A673 (cell line): ENCODE results near the gene FGF14. TPM values are rescaled to one million over a fixed set of nuclear protein-coding genes. Genes with fewer than 3 reads are reported as not detected.
A peak's percentile ranks its signal among the peaks of the same experiment; 100 is the strongest.

ENCODE experiments used
- Bru-seq: library from RNA; stranded (reverse); fragments of 400-500 nt; gene quantifications from one replicate; lab custom pipeline; 2021; lab: Mats Ljungman, UMichigan
- BruChase-seq, 2 experiments: library from RNA; stranded (reverse); fragments of 400-500 nt; gene quantifications; one replicate each; lab custom pipeline; 2021; lab: Mats Ljungman, UMichigan
- BruUV-seq: library from RNA; stranded (reverse); fragments of 400-500 nt; replicated peaks from 2 replicates; lab custom pipeline; 2021; lab: Mats Ljungman, UMichigan
- CTCF ChIA-PET: fragments of 300-600 bp; sonication (Branson Sonifier 250); formaldehyde crosslinking; loops from one replicate; lab custom pipeline; 2022; ENCODE audit warnings: antibody characterized with exemption; lab: Charles Lee
- POLR2A ChIA-PET: fragments of 300-600 bp; sonication (Branson Sonifier 250); formaldehyde crosslinking; loops from one replicate; lab custom pipeline; 2022; ENCODE audit warnings: antibody characterized with exemption; ENCODE audit not compliant: low non-redundant PET; lab: Charles Lee
- DNase-seq: peaks from one replicate; pipeline ENCODE4 v3.0.0-alpha.2; 2015; ENCODE audit warnings: low spot score
- H3K27ac ChIP-seq: fragments of 200-600 bp; sonication (generic); 2 replicates; pipeline ENCODE4 v1.5.1; 2016; ENCODE audit warnings: mixed run types, low read depth, mild to moderate bottlenecking, mixed read lengths, antibody characterized with exemption, low read length; ENCODE audit not compliant: poor library complexity, severe bottlenecking
- H3K27me3 ChIP-seq: fragments of 200-600 bp; sonication (generic); replicated peaks from 2 replicates; pipeline ENCODE4 v1.6.1; 2017; ENCODE audit warnings: mixed run types, low read depth, mild to moderate bottlenecking, mixed read lengths, antibody characterized with exemption, low read length; ENCODE audit not compliant: insufficient read depth, poor library complexity
- H3K36me3 ChIP-seq: fragments of 200-600 bp; sonication (generic); 2 replicates; pipeline ENCODE4 v1.6.1; 2016; ENCODE audit warnings: mixed run types, mild to moderate bottlenecking, mixed read lengths, antibody characterized with exemption, low read length; ENCODE audit not compliant: insufficient read depth, poor library complexity, severe bottlenecking
- H3K4me1 ChIP-seq: fragments of 200-600 bp; sonication (generic); 2 replicates; pipeline ENCODE4 v1.6.1; 2017; ENCODE audit warnings: mixed run types, mild to moderate bottlenecking, mixed read lengths, antibody characterized with exemption, low read length; ENCODE audit not compliant: insufficient read depth, poor library complexity, severe bottlenecking
- H3K4me3 ChIP-seq: fragments of 200-600 bp; sonication (generic); 2 replicates; pipeline ENCODE4 v1.5.1; 2016; ENCODE audit warnings: low read depth, mixed run types, mild to moderate bottlenecking, mixed read lengths, low read length; ENCODE audit not compliant: poor library complexity, severe bottlenecking
- H3K9me3 ChIP-seq: fragments of 200-600 bp; sonication (generic); 2 replicates; pipeline ENCODE4 v1.6.1; 2016; ENCODE audit warnings: mixed run types, low read depth, mild to moderate bottlenecking, mixed read lengths, antibody characterized with exemption, low read length; ENCODE audit not compliant: poor library complexity, severe bottlenecking
- CTCF ChIP-seq: fragments of 300-800, 200-600 bp; sonication (generic); conservative IDR thresholded peaks from 2 replicates; pipeline ENCODE4 v1.5.1; 2017; ENCODE audit warnings: low read depth, mild to moderate bottlenecking, antibody characterized with exemption, low read length, moderate library complexity, mixed read lengths
- EZH2 ChIP-seq: fragments of 200-600 bp; sonication (generic); IDR thresholded peaks from 2 replicates; pipeline ENCODE4 v1.6.1; 2017; ENCODE audit warnings: borderline replicate concordance, low read depth, mild to moderate bottlenecking, mixed read lengths, antibody characterized with exemption, low read length; ENCODE audit not compliant: poor library complexity, severe bottlenecking
- intact Hi-C: fragments of 100-400 bp; cut with micrococcal nuclease; formaldehyde crosslinking; loops from one replicate; pipeline ENCODE4 v1.10.0; 2022; ENCODE audit not compliant: unreplicated experiment
- long read RNA-seq: library from polyadenylated mRNA; stranded (forward); transcript quantifications from one replicate; pipeline ENCODE4 v2.0.0, GENCODE V29; 2022
- total RNA-seq: library from RNA; stranded (reverse); gene quantifications from 2 replicates; pipeline ENCODE4 v1.2.3, GENCODE V29; 2021

FGF14 gene
- 19.7 and 20.4 TPM in 2 replicates for total RNA-seq
- percentile 75 among the genes with signal in this experiment for Bru-seq, nascent RNA
- BruChase-seq, experiment 1, labeled RNA remaining after a 2-hour chase: percentile 90 among the genes with signal in this experiment
- percentile 90 among the genes with signal in this experiment for BruChase-seq, experiment 2, labeled RNA remaining after a 6-hour chase
- long read RNA-seq, partial matches to known transcripts: 2 of 6 reads
- long read RNA-seq, other reads (novel, unspliced or antisense): 4 of 6 reads

- intact Hi-C loops: loop anchor here (5.0 kb wide), 3 partner anchors 56 to 259 kb away; no protein-coding TSS in a partner anchor
- no peaks in the 10 kb centered on the region for H3K27me3 ChIP-seq
- ChIA-PET POLR2A (interaction anchor here (0.7 kb wide), 1 partner anchor 91 kb away, joined by 8 read pairs; no protein-coding TSS in a partner anchor), CTCF (no interaction called here)
- no peak for TF ChIP-seq CTCF
- TF ChIP-seq EZH2: no peak
- H3K36me3 ChIP-seq: no peaks in the 10 kb centered on the region
- peaks cover 18% of the 10 kb centered on the region for H3K4me1 ChIP-seq
- TSS peak; percentile 88 for BruUV-seq
- DNase-seq: no peak
- H3K4me3 ChIP-seq: peak within 1 kb of the TSS; percentile 81
- H3K27ac ChIP-seq: peak within 1 kb of the TSS; percentile 82
- no peaks in the 10 kb centered on the region for H3K9me3 ChIP-seq
Measured at GRCh38 chr13:102401766-102402165, at the start of gene FGF14. Gene FGF14, minus strand, starts transcription at chr13:102402048.

GRCh38 chr13:102443249-102443648 is 41.4 kb upstream of the FGF14 start:
- Histone ChIP-seq H3K27ac (no peak overlapping the region), H3K27me3 (no peaks in the 10 kb centered on the region), H3K4me3 (no peak overlapping the region), H3K9me3 (no peaks in the 10 kb centered on the region), H3K4me1 (no peaks in the 10 kb centered on the region), H3K36me3 (no peaks in the 10 kb centered on the region)
- DNase-seq: no peak
- POLR2A ChIA-PET: interaction anchor here (0.5 to 0.6 kb wide), 2 partner anchors 58 to 581 kb away, joined by 3 to 5 read pairs; no protein-coding TSS in a partner anchor
- CTCF ChIA-PET: no interaction called here
- intact Hi-C loops: no loop called here
- no peak for TF ChIP-seq EZH2
- TF ChIP-seq CTCF: no peak
- BruUV-seq: no TSS peak

GRCh38 chr13:102441085-102441484 is 39.2 kb upstream of the FGF14 start:
- POLR2A ChIA-PET: interaction anchor here (0.6 kb wide), 1 partner anchor 40 kb away, joined by 10 read pairs; no protein-coding TSS in a partner anchor
- intact Hi-C loops: no loop called here
- Histone ChIP-seq H3K9me3 (no peaks in the 10 kb centered on the region), H3K27me3 (no peaks in the 10 kb centered on the region), H3K4me1 (no peaks in the 10 kb centered on the region), H3K27ac (no peak overlapping the region), H3K4me3 (no peak overlapping the region), H3K36me3 (no peaks in the 10 kb centered on the region)
- BruUV-seq: no TSS peak
- TF ChIP-seq CTCF (no peak), EZH2 (no peak)
- CTCF ChIA-PET: no interaction called here
- DNase-seq: no peak
